ENCODE measurements around the gene MAPK4.

MAPK4 gene

GRCh38 chr18:50626317-50626716, 66.4 kb downstream of the MAPK4 start:
- DNase-seq = no peak

- no peak for DNase-seq
These were observed 68.0 kb downstream of the MAPK4 start for GRCh38 chr18:50627594-50628532.

- no peak for DNase-seq
These were observed 68.6 kb downstream of the MAPK4 start for GRCh38 chr18:50628533-50628905.

GRCh38 chr18:50629148-50629631, 69.3 kb downstream of the MAPK4 start:
- DNase-seq = no peak

GRCh38 chr18:50630895-50631294, 71.0 kb downstream of the MAPK4 start:
- DNase-seq = no peak

GRCh38 chr18:50632895-50633515, 73.1 kb downstream of the MAPK4 start:
- DNase-seq = no peak

- DNase-seq = no peak
These were observed 74.1 kb downstream of the MAPK4 start for GRCh38 chr18:50633992-50634391.

- DNase-seq = no peak
These were observed 76.6 kb downstream of the MAPK4 start for GRCh38 chr18:50636366-50637057.

- DNase-seq = no peak
These were observed 78.4 kb downstream of the MAPK4 start for GRCh38 chr18:50638016-50638883.

GRCh38 chr18:50638884-50639420, 79.1 kb downstream of the MAPK4 start:
- DNase-seq = no peak

GRCh38 chr18:50639711-50640110, 79.8 kb downstream of the MAPK4 start:
- DNase-seq = no peak

GRCh38 chr18:50642439-50642838, 82.6 kb downstream of the MAPK4 start:
- DNase-seq = no peak

- no peak for DNase-seq
These were observed 84.3 kb downstream of the MAPK4 start for GRCh38 chr18:50644146-50644545.

- DNase-seq = no peak
These were observed 84.9 kb downstream of the MAPK4 start for GRCh38 chr18:50644807-50645206.

- no peak for DNase-seq
These were observed 87.3 kb downstream of the MAPK4 start for GRCh38 chr18:50647237-50647636.

- DNase-seq = no peak
These were observed 87.9 kb downstream of the MAPK4 start for GRCh38 chr18:50647792-50648191.

GRCh38 chr18:50649821-50650220, 89.9 kb downstream of the MAPK4 start:
- DNase-seq = no peak

GRCh38 chr18:50651334-50651733, 91.4 kb downstream of the MAPK4 start:
- no peak for DNase-seq

- DNase-seq = no peak
These were observed 93.7 kb downstream of the MAPK4 start for GRCh38 chr18:50653402-50654093.

- DNase-seq = no peak
These were observed 94.3 kb downstream of the MAPK4 start for GRCh38 chr18:50654211-50654610.

All from activated CD4-positive, alpha-beta T cell treated with anti-CD3 and anti-CD28 coated beads, Interleukin-2, amount 50 U/mL, for 48 hours (primary cell).